Panc1 (cell line): ENCODE measurements around the gene UCK1.

Experiments
- POLR2AphosphoS5 ChIP-seq: IDR thresholded peaks from 2 replicates; pipeline ENCODE4 v1.6.1; 2012; ENCODE audit warnings: mild to moderate bottlenecking, low read depth, low read length, moderate library complexity
- TCF7L2 ChIP-seq: IDR thresholded peaks from 2 replicates; pipeline ENCODE4 v1.6.1; 2011; ENCODE audit warnings: mild to moderate bottlenecking, low read depth, low read length, inconsistent platforms
- TF ChIP-seq, protein P1 (sequence below): fragments of 450-650 bp; IDR thresholded peaks from 2 replicates; pipeline ENCODE4 v1.5.1; 2017; ENCODE audit warnings: mild to moderate bottlenecking
- TF ChIP-seq, protein P2 (sequence below), 2 experiments: IDR thresholded peaks; 2 replicates each; pipeline ENCODE4 v1.6.1; 2011 to 2012; ENCODE audit warnings: low read depth in 2 of 2, control low read depth in 1 of 2, low read length in 1 of 2, mild to moderate bottlenecking in 1 of 2, moderate library complexity in 1 of 2; ENCODE audit not compliant: insufficient read depth in 1 of 2

DNA sequence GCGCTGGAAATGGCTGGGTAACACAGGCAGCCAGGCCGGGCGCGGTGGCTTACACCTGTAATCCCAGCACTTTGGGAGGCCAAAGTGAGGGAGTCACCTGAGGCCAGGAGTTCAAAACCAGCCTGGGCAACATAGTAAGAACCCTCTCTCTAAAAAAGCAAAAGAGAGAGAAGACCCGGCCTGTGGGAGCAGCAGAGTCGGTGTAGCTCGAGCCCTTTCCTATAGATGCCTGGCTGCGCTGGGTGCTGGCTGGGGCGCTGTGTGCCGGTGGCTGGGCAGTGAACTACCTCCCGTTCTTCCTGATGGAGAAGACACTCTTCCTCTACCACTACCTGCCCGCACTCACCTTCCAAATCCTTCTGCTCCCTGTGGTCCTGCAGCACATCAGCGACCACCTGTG lies 9.2 kb downstream of the UCK1 start:
- TF ChIP-seq, protein P1, sequence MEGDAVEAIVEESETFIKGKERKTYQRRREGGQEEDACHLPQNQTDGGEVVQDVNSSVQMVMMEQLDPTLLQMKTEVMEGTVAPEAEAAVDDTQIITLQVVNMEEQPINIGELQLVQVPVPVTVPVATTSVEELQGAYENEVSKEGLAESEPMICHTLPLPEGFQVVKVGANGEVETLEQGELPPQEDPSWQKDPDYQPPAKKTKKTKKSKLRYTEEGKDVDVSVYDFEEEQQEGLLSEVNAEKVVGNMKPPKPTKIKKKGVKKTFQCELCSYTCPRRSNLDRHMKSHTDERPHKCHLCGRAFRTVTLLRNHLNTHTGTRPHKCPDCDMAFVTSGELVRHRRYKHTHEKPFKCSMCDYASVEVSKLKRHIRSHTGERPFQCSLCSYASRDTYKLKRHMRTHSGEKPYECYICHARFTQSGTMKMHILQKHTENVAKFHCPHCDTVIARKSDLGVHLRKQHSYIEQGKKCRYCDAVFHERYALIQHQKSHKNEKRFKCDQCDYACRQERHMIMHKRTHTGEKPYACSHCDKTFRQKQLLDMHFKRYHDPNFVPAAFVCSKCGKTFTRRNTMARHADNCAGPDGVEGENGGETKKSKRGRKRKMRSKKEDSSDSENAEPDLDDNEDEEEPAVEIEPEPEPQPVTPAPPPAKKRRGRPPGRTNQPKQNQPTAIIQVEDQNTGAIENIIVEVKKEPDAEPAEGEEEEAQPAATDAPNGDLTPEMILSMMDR = no peak
- TF ChIP-seq POLR2AphosphoS5 (no peak), TCF7L2 (no peak)
- TF ChIP-seq, protein P2, sequence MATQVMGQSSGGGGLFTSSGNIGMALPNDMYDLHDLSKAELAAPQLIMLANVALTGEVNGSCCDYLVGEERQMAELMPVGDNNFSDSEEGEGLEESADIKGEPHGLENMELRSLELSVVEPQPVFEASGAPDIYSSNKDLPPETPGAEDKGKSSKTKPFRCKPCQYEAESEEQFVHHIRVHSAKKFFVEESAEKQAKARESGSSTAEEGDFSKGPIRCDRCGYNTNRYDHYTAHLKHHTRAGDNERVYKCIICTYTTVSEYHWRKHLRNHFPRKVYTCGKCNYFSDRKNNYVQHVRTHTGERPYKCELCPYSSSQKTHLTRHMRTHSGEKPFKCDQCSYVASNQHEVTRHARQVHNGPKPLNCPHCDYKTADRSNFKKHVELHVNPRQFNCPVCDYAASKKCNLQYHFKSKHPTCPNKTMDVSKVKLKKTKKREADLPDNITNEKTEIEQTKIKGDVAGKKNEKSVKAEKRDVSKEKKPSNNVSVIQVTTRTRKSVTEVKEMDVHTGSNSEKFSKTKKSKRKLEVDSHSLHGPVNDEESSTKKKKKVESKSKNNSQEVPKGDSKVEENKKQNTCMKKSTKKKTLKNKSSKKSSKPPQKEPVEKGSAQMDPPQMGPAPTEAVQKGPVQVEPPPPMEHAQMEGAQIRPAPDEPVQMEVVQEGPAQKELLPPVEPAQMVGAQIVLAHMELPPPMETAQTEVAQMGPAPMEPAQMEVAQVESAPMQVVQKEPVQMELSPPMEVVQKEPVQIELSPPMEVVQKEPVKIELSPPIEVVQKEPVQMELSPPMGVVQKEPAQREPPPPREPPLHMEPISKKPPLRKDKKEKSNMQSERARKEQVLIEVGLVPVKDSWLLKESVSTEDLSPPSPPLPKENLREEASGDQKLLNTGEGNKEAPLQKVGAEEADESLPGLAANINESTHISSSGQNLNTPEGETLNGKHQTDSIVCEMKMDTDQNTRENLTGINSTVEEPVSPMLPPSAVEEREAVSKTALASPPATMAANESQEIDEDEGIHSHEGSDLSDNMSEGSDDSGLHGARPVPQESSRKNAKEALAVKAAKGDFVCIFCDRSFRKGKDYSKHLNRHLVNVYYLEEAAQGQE (IDR thresholded peaks at IDR 0.05; ENCODE audit: insufficient read depth in 1 of 2, low read depth in 2 of 2, low read length in 1 of 2) = no peak
